Activated B cell treated with CpG ODN at 0.5 μM for 24 hours (primary cell): Measurements from ENCODE around the gene LEO1. TPM values are rescaled to one million over a fixed set of nuclear protein-coding genes. Genes with fewer than 3 reads are reported as not detected.
A peak's percentile ranks its signal among the peaks of the same experiment; 100 is the strongest.

Source experiments
- ATAC-seq: fragments of 200-7000 bp; cut with Tn5 transposase; one replicate; pipeline ENCODE4 v1.10.0; 2021; ENCODE audit warnings: low read depth, mild to moderate bottlenecking, moderate library complexity
- CTCF ChIA-PET: fragments of 350-600 bp; sonication (Branson Sonifier 250); formaldehyde crosslinking; loops from one replicate; lab custom pipeline; 2021; ENCODE audit warnings: antibody characterized with exemption; lab: Charles Lee
- POLR2A ChIA-PET: fragments of 350-600 bp; sonication (Branson Sonifier 250); formaldehyde crosslinking; loops from one replicate; lab custom pipeline; 2021; ENCODE audit warnings: antibody characterized with exemption; lab: Charles Lee
- DNase-seq: peaks from one replicate; pipeline ENCODE4 v3.0.0; 2022
- H3K27ac Mint-ChIP-seq: one replicate; pipeline ENCODE4 v1.8.0; 2020; ENCODE audit warnings: mixed read lengths
- H3K27me3 Mint-ChIP-seq: one replicate; pipeline ENCODE4 v1.8.0; 2021; ENCODE audit warnings: mixed read lengths
- H3K36me3 Mint-ChIP-seq: one replicate; pipeline ENCODE4 v1.8.0; 2021; ENCODE audit warnings: low read depth, mixed read lengths
- H3K4me1 Mint-ChIP-seq: one replicate; pipeline ENCODE4 v1.8.0; 2021; ENCODE audit warnings: mixed read lengths
- H3K4me3 Mint-ChIP-seq: one replicate; pipeline ENCODE4 v1.8.0; 2020; ENCODE audit warnings: mild to moderate bottlenecking, mixed read lengths
- H3K9me3 Mint-ChIP-seq: one replicate; pipeline ENCODE4 v1.8.0; 2020; ENCODE audit warnings: mixed read lengths
- CTCF ChIP-seq: fragments of 200-600 bp; IDR thresholded peaks from one replicate; pipeline ENCODE4 v1.8.0; 2022; ENCODE audit warnings: antibody characterized with exemption, mild to moderate bottlenecking
- intact Hi-C: fragments of 100-400 bp; cut with micrococcal nuclease; formaldehyde crosslinking; loops from one replicate; pipeline ENCODE4 v1.15.1; 2024
- total RNA-seq: library from RNA; stranded (reverse); gene quantifications from 2 replicates; pipeline ENCODE4 v1.2.3, GENCODE V29; 2022

The LEO1 gene
- 18.3 and 19.1 TPM in 2 replicates for total RNA-seq

GRCh38 chr15:51971375-51972133 lies at the start of gene LEO1:
TSS of gene LEO1 (minus strand) at chr15:51971778. CDS start at chr15:51971745, 33 bp downstream.
- no peak for TF ChIP-seq CTCF
- intact Hi-C loops, result loop anchor here (1.0 to 5.0 kb wide), 4 partner anchors 35 to 208 kb away; partner anchors contain the start of genes MAPK6 and TMOD3
- ChIA-PET CTCF (interaction anchor here (0.6 to 2.4 kb wide), 4 partner anchors 39 to 237 kb away, joined by 3 to 11 read pairs (median 3); no protein-coding TSS in a partner anchor), POLR2A (interaction anchor here (0.6 to 2.9 kb wide), 16 partner anchors 15 to 777 kb away, joined by 3 to 24 read pairs (median 4); no protein-coding TSS in a partner anchor)
- peaks cover 21% of the 10 kb centered on the region for H3K4me1 Mint-ChIP-seq
- peak; percentile 96 for ATAC-seq
- H3K36me3 Mint-ChIP-seq, result peaks cover 20% of the 10 kb centered on the region
- peak within 1 kb of the TSS; percentile 100 for H3K4me3 Mint-ChIP-seq
- peaks cover 5% of the 10 kb centered on the region for H3K9me3 Mint-ChIP-seq
- H3K27ac Mint-ChIP-seq, result peak within 1 kb of the TSS; percentile 99
- DNase-seq, result peak; percentile 69
- no peaks in the 10 kb centered on the region for H3K27me3 Mint-ChIP-seq

DNA sequence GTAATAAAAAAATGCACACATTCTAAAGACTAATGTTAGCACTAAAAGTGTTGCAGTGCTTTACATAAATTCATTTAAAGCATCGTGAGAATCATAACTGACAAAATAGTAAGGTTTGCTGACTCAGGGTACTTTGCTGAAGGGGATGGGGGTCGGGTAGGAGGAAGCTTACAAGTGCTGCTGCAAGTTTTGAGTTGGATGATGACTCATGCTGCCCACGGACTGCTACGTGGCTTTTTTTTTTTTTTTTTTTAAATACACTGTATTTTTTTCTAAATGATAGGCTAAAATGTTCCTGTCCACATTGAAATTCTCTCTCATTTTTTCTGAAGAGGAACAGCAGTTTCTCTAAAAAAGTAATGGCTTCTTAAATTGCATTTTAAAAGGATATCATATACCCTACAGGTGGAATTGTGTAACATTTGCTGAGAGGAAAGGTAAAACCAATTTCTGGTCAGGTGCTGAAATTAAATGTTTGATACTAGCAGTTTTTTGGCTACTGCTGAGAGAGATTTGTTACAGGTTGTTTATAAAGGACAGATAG lies 49.6 kb upstream of the LEO1 start:
- ChIA-PET CTCF (no interaction called here), POLR2A (interaction anchor here (0.7 to 3.5 kb wide), 4 partner anchors 12 to 208 kb away, joined by 3 to 24 read pairs (median 7); partner anchors contain the start of gene LEO1)
- Mint-ChIP-seq H3K9me3 (no peaks in the 10 kb centered on the region), H3K36me3 (peaks cover 6% of the 10 kb centered on the region), H3K27me3 (no peaks in the 10 kb centered on the region), H3K4me1 (peaks cover 37% of the 10 kb centered on the region), H3K27ac (peak overlapping the region; percentile 95), H3K4me3 (peak overlapping the region; percentile 93)
- intact Hi-C loops, result no loop called here
- DNase-seq (no peak), ATAC-seq (peak; percentile 23)
- TF ChIP-seq CTCF, result no peak

DNA sequence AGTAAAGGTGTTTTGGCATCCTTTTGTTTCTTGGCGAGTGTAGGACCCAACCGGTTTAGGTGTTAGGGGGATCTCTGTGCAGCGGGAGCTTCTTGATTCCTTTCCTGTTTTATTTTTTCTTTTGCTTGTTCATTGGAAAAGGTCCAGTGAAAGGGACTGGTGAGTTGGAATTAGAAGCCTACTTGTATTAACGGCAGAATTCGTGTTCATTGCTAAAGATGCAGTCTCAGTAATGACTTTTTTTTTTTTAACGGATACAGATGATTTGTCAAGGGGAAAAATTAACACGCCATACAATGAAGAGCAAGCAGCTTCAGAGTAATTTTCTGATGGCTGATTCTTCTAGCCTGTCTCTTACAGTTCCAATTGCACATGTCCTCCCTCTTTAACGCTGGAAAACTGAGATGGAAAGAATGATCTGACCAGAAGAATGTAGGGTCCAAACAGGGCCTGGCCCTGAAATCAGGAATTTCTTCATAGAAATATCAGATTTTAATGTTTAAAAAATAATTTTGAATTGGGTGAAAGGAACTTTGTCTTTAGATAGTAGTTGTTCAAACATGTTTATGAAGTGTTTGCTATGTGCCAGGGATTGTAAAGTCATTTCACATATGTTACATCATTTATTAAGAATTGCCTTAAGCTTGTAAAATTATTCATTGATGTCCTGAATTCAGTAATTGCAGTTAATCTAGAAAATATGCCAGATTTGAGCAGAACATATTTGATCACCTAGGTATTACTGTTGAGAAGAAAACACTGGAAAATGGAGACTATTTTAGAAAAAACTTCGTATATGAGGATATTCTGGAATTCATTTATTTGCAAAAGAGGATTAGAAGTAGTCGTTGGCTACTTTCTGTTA lies 48.9 kb upstream of the LEO1 start:
- no peak for TF ChIP-seq CTCF
- Mint-ChIP-seq H3K36me3 (peaks cover 6% of the 10 kb centered on the region), H3K27ac (peak overlapping the region; percentile 95), H3K4me3 (peak overlapping the region; percentile 93), H3K27me3 (no peaks in the 10 kb centered on the region), H3K9me3 (no peaks in the 10 kb centered on the region), H3K4me1 (peaks cover 37% of the 10 kb centered on the region)
- intact Hi-C loops, result no loop called here
- POLR2A ChIA-PET, result interaction anchor here (0.6 to 3.5 kb wide), 9 partner anchors 11 to 1665 kb away, joined by 3 to 24 read pairs (median 4); partner anchors contain the start of genes ATOSA, GABPB1 and LEO1
- ATAC-seq (no peak), DNase-seq (no peak)
- CTCF ChIA-PET, result no interaction called here

- Mint-ChIP-seq H3K9me3 (no peaks in the 10 kb centered on the region), H3K27ac (peak overlapping the region; percentile 98), H3K36me3 (peaks cover 6% of the 10 kb centered on the region), H3K4me3 (peak overlapping the region; percentile 96), H3K4me1 (peaks cover 37% of the 10 kb centered on the region), H3K27me3 (no peaks in the 10 kb centered on the region)
- DNase-seq (peak; percentile 65), ATAC-seq (peak; percentile 56)
- ChIA-PET POLR2A (interaction anchor here (0.6 to 3.5 kb wide), 7 partner anchors 10 to 1664 kb away, joined by 3 to 24 read pairs (median 4); partner anchors contain the start of genes ATOSA, GABPB1 and LEO1), CTCF (no interaction called here)
- TF ChIP-seq CTCF, result no peak
- intact Hi-C loops, result loop anchor here (1.0 to 5.0 kb wide), 6 partner anchors 13 to 548 kb away; partner anchors contain the start of genes ARPP19, LEO1 and LYSMD2
Observed at GRCh38 chr15:52019394-52020220, 48.0 kb upstream of the LEO1 start.
